Panc1 (cell line): ENCODE results near the gene IGFN1. TPM values are rescaled to one million over a fixed set of nuclear protein-coding genes. Genes with fewer than 3 reads are reported as not detected.
A peak's percentile ranks its signal among the peaks of the same experiment; 100 is the strongest.

Source experiments
- ATAC-seq: fragments of 200-7000 bp; cut with Tn5 transposase; 2 replicates; pipeline ENCODE4 v1.9.1; 2020; ENCODE audit warnings: mild to moderate bottlenecking, moderate library complexity
- BruUV-seq: library from RNA; stranded (reverse); fragments of 400-500 nt; replicated peaks from 2 replicates; lab custom pipeline; 2021; lab: Mats Ljungman, UMichigan
- CTCF ChIA-PET: fragments of 300-600 bp; sonication (Branson Sonifier 250); formaldehyde crosslinking; loops from one replicate; lab custom pipeline; 2022; ENCODE audit warnings: antibody characterized with exemption; lab: Charles Lee
- POLR2A ChIA-PET: fragments of 300-600 bp; sonication (Branson Sonifier 250); formaldehyde crosslinking; loops from one replicate; lab custom pipeline; 2022; ENCODE audit warnings: antibody characterized with exemption; lab: Charles Lee
- DNase-seq: peaks from one replicate; pipeline ENCODE4 v3.0.0-alpha.2; 2010; ENCODE audit warnings: low read depth, low spot score
- H3K27ac ChIP-seq: 2 replicates; pipeline ENCODE4 v1.5.1; 2011; ENCODE audit warnings: mild to moderate bottlenecking, low read length, inconsistent platforms
- H3K27me3 ChIP-seq: fragments of 200-500 bp; sonication (Bioruptor generic); 2 replicates; pipeline ENCODE4 v1.6.0; 2014; ENCODE audit warnings: low read length, inconsistent platforms; ENCODE audit not compliant: control insufficient read depth, insufficient read depth
- H3K36me3 ChIP-seq: fragments of 200-500 bp; sonication (Bioruptor generic); 2 replicates; pipeline ENCODE4 v1.5.1; 2014; ENCODE audit warnings: inconsistent platforms, mild to moderate bottlenecking, low read length, moderate library complexity; ENCODE audit not compliant: control insufficient read depth, insufficient read depth
- H3K4me1 ChIP-seq: 2 replicates; pipeline ENCODE4 v1.5.1; 2011; ENCODE audit warnings: inconsistent platforms, mild to moderate bottlenecking, low read length, moderate library complexity; ENCODE audit not compliant: control insufficient read depth, insufficient read depth
- H3K4me3 ChIP-seq, 2 experiments: 2 replicates each; pipeline ENCODE4 v1.5.1; 2011 to 2012; ENCODE audit warnings: low read depth in 2 of 2, low read length in 2 of 2, mild to moderate bottlenecking in 2 of 2, inconsistent platforms in 1 of 2, moderate library complexity in 1 of 2
- H3K9me3 ChIP-seq: fragments of 200-500 bp; sonication (Bioruptor generic); 2 replicates; pipeline ENCODE4 v1.5.1; 2014; ENCODE audit warnings: low read depth, mild to moderate bottlenecking, inconsistent platforms, low read length, moderate library complexity; ENCODE audit not compliant: control insufficient read depth, insufficient read depth
- POLR2AphosphoS5 ChIP-seq: IDR thresholded peaks from 2 replicates; pipeline ENCODE4 v1.6.1; 2012; ENCODE audit warnings: mild to moderate bottlenecking, low read depth, low read length, moderate library complexity
- REST ChIP-seq, 2 experiments: IDR thresholded peaks; 2 replicates each; pipeline ENCODE4 v1.6.1; 2011 to 2012; ENCODE audit warnings: low read depth in 2 of 2, control low read depth in 1 of 2, low read length in 1 of 2, mild to moderate bottlenecking in 1 of 2, moderate library complexity in 1 of 2; ENCODE audit not compliant: insufficient read depth in 1 of 2
- SIN3A ChIP-seq: IDR thresholded peaks from 2 replicates; pipeline ENCODE4 v1.6.1; 2012; ENCODE audit warnings: low read depth, mild to moderate bottlenecking, low read length, moderate library complexity, borderline replicate concordance; ENCODE audit not compliant: insufficient read depth
- TCF7L2 ChIP-seq: IDR thresholded peaks from 2 replicates; pipeline ENCODE4 v1.6.1; 2011; ENCODE audit warnings: mild to moderate bottlenecking, low read depth, low read length, inconsistent platforms
- in situ Hi-C: cut with HindIII; loops from 2 replicates; pipeline ENCODE4 v1.10.0; 2016; ENCODE audit warnings: low sequenced_read_pairs, low pct_unique_long_range_greater_than_20kb
- intact Hi-C: fragments of 100-400 bp; cut with micrococcal nuclease; formaldehyde crosslinking; loops from one replicate; pipeline ENCODE4 v1.10.0; 2022; ENCODE audit not compliant: unreplicated experiment
- total RNA-seq: library from RNA; stranded (reverse); gene quantifications from one replicate; pipeline ENCODE4 v1.2.1, GENCODE V29; 2021; ENCODE audit not compliant: unreplicated experiment
- TF ChIP-seq, protein P1 (sequence below): fragments of 450-650 bp; IDR thresholded peaks from 2 replicates; pipeline ENCODE4 v1.5.1; 2017; ENCODE audit warnings: mild to moderate bottlenecking

IGFN1 gene
- total RNA-seq, 1 experiment from 2014 or later = not detected

DNA sequence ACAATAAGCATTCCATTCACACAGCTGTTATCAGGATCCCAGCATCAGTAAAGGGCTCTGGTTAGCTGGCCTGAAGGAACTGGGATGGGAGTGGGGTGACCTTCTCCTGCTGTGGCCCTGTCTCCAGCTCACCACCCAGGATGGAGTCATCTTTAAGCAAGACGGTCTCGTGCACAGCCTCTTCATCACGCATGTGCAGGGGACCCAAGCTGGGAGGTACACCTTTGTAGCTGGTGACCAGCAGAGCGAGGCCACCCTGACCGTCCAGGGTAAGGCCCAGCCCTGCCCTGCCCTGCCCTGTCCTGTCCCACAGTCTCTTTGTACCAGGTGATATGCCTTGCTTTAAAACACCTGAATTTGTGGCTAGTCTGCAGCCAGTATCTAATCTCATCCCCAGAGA lies 24.3 kb downstream of the IGFN1 start:
- no peak overlapping the region for H3K4me3 ChIP-seq
- H3K27me3 ChIP-seq = no peaks in the 10 kb centered on the region
- no peaks in the 10 kb centered on the region for H3K36me3 ChIP-seq
- H3K9me3 ChIP-seq = no peaks in the 10 kb centered on the region
- peak; percentile 36; the same call in 1 of the 2 replicates for ATAC-seq
- H3K27ac ChIP-seq = no peak overlapping the region
- no peaks in the 10 kb centered on the region for H3K4me1 ChIP-seq
- DNase-seq = no peak
- in situ Hi-C loops (no loop called here), intact Hi-C loops (no loop called here)
- TF ChIP-seq SIN3A (no peak), TCF7L2 (no peak)
- no TSS peak for BruUV-seq
- ChIA-PET POLR2A (no interaction called here), CTCF (interaction anchor here (1.0 kb wide), 1 partner anchor 96 kb away, joined by 3 read pairs; no protein-coding TSS in a partner anchor)

- Histone ChIP-seq H3K27me3 (no peaks in the 10 kb centered on the region), H3K27ac (no peak overlapping the region), H3K9me3 (no peaks in the 10 kb centered on the region), H3K4me1 (no peaks in the 10 kb centered on the region), H3K4me3 (no peak overlapping the region), H3K36me3 (no peaks in the 10 kb centered on the region)
- ChIA-PET POLR2A (no interaction called here), CTCF (interaction anchor here (1.0 kb wide), 1 partner anchor 97 kb away, joined by 3 read pairs; no protein-coding TSS in a partner anchor)
- no peak for TF ChIP-seq REST (IDR thresholded peaks at IDR 0.05; ENCODE audit: insufficient read depth in 1 of 2, low read depth in 2 of 2, low read length in 1 of 2)
- TF ChIP-seq POLR2AphosphoS5 = no peak
- TF ChIP-seq, protein P1, sequence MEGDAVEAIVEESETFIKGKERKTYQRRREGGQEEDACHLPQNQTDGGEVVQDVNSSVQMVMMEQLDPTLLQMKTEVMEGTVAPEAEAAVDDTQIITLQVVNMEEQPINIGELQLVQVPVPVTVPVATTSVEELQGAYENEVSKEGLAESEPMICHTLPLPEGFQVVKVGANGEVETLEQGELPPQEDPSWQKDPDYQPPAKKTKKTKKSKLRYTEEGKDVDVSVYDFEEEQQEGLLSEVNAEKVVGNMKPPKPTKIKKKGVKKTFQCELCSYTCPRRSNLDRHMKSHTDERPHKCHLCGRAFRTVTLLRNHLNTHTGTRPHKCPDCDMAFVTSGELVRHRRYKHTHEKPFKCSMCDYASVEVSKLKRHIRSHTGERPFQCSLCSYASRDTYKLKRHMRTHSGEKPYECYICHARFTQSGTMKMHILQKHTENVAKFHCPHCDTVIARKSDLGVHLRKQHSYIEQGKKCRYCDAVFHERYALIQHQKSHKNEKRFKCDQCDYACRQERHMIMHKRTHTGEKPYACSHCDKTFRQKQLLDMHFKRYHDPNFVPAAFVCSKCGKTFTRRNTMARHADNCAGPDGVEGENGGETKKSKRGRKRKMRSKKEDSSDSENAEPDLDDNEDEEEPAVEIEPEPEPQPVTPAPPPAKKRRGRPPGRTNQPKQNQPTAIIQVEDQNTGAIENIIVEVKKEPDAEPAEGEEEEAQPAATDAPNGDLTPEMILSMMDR = no peak
- TF ChIP-seq SIN3A = no peak
- no peak for TF ChIP-seq TCF7L2
- BruUV-seq = no TSS peak
- no peak for DNase-seq
- ATAC-seq = no peak
- in situ Hi-C loops (no loop called here), intact Hi-C loops (no loop called here)
These were observed 25.1 kb downstream of the IGFN1 start for GRCh38 chr1:201215531-201216357.
